Muscle layer of duodenum (tissue), 2 donors: ENCODE data around the gene TSPAN14.
"Not testable (repeated sequence)": the region's sequence is repeated elsewhere in the genome, so short reads cannot be mapped to it uniquely, and the experiment has no call there.

Source experiments
- H3K27ac ChIP-seq: one replicate; pipeline ENCODE4 v1.7.0; 2013; ENCODE audit warnings: mild to moderate bottlenecking, low read length
- H3K27me3 ChIP-seq: one replicate; pipeline ENCODE4 v1.7.0; 2013; ENCODE audit warnings: low read depth, mild to moderate bottlenecking, control low read depth, low read length
- H3K36me3 ChIP-seq, 2 donors: one replicate each; pipeline ENCODE4 v1.7.0; 2013; ENCODE audit warnings: low read length in 2 of 2, control low read depth in 1 of 2, mild to moderate bottlenecking in 1 of 2; ENCODE audit not compliant: insufficient read depth in 2 of 2, control insufficient read depth in 1 of 2
- H3K4me1 ChIP-seq, 2 donors: one replicate each; pipeline ENCODE4 v1.7.0; 2013; ENCODE audit warnings: low read length in 2 of 2, mild to moderate bottlenecking in 2 of 2, control low read depth in 1 of 2, moderate library complexity in 1 of 2; ENCODE audit not compliant: insufficient read depth in 2 of 2, control insufficient read depth in 1 of 2
- H3K4me3 ChIP-seq, 2 donors: one replicate each; pipeline ENCODE4 v1.7.0; 2013; ENCODE audit warnings: low read length in 2 of 2, low read depth in 1 of 2, mild to moderate bottlenecking in 1 of 2
- H3K9me3 ChIP-seq, 2 donors: one replicate each; pipeline ENCODE4 v1.7.0; 2013; ENCODE audit warnings: low read length in 2 of 2, control low read depth in 1 of 2, mild to moderate bottlenecking in 1 of 2; ENCODE audit not compliant: control insufficient read depth in 1 of 2
- donor health status: healthy.

The TSPAN14 gene

DNA sequence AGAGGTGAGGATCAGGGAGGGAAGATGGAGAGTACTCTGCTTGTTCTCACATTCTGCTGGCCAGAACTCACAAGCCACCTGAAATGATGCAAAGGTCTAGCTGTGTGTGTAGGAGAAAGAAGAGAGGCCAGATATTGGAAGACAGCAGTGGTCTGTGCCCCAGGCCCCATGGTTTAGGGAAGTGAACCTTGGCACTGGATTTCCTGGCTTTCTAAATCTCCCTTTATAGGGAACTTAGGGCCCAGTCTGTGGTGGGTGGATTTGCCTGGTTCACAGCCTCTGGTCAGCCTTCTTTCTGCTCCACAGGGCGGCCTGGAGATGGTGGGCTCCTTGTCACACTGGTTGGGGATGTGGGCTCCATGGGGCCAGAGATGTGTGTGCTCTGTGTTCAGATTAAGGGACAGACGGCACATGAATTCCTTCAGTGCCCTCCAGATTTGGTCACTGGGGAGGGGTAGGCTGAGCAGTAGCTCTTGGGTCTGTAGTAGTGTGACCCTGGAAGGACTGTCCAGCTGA is 74.1 kb downstream of the TSPAN14 start:
- Histone ChIP-seq H3K36me3 (no peaks in the 10 kb centered on the region), H3K27ac (no peak overlapping the region), H3K9me3 (no peaks in the 10 kb centered on the region), H3K4me3 (no peak overlapping the region), H3K27me3 (no peaks in the 10 kb centered on the region), H3K4me1 (peaks cover 4 to 11% of the 10 kb centered on the region in 2 donors)

DNA sequence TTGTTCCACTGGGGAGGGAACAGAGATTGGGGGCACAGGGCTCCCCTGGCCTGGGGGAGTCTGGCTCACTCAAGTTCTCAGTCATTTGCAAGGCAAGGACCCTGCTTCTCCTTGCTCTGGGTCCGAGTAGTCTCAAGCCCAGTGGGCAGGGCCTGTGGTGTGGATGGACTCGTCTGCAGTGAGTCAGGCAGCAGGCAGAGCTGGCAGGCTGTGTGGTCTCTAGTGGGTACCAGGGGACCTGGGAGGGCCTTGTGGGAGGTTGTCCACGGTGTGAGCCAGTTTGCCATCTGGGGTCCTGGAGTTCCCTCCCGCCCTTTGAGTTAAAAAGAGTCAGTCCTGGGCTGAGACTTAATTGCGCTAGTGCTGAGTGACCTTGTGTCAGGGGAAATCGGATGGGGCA is 74.8 kb downstream of the TSPAN14 start:
- H3K4me1 ChIP-seq: peaks cover 4 to 11% of the 10 kb centered on the region in 2 donors
- H3K9me3 ChIP-seq: no peaks in the 10 kb centered on the region
- no peaks in the 10 kb centered on the region for H3K36me3 ChIP-seq
- H3K27ac ChIP-seq: no peak overlapping the region
- no peak overlapping the region for H3K4me3 ChIP-seq
- no peaks in the 10 kb centered on the region for H3K27me3 ChIP-seq

DNA sequence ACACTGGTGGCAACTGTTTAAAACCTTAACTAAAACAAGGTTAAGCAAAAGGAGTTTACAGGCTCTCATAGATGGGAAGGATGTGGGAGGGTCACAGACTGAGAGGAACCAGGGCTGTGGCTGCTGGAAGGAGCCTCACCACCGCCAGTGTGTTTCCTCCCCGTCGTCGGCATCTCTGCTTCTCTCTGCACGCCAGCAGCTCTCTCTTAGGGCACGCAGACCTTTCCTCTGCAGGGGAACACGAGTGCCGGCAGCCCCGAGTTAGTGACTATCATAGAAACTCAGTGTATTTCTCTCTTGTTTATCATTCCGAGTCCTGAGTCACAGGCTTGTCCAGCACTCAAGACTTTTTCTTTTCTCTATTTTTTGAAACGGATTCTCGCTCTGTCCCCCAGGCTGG is 75.5 kb downstream of the TSPAN14 start:
- Histone ChIP-seq H3K27me3 (no peaks in the 10 kb centered on the region), H3K4me1 (peaks cover 4 to 11% of the 10 kb centered on the region in 2 donors), H3K9me3 (no peaks in the 10 kb centered on the region), H3K36me3 (no peaks in the 10 kb centered on the region), H3K27ac (no peak overlapping the region), H3K4me3 (no peak overlapping the region)

DNA sequence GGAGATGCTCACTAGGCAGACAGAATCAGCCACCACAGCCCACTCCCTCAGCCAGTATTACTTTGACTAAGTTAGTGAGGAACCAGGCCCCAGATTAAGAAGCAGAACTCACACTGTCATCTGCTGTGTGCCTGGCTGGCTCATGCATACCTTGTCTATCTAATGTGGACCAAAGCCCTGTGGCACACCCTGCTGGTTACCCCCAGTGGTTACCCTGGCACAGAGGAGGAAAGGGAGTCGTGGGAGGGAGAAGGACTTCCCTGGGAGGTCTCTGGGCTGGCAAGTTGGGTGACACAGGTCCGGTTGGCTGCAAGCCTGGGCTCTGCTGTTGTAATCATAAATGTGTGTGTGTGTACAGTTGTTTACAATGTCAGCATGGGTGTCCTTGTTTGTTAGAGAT is 76.1 kb downstream of the TSPAN14 start:
- no peak overlapping the region for H3K4me3 ChIP-seq
- no peaks in the 10 kb centered on the region for H3K36me3 ChIP-seq
- no peaks in the 10 kb centered on the region for H3K9me3 ChIP-seq
- no peak overlapping the region for H3K27ac ChIP-seq
- H3K4me1 ChIP-seq: peaks cover 4 to 11% of the 10 kb centered on the region in 2 donors
- no peaks in the 10 kb centered on the region for H3K27me3 ChIP-seq

DNA sequence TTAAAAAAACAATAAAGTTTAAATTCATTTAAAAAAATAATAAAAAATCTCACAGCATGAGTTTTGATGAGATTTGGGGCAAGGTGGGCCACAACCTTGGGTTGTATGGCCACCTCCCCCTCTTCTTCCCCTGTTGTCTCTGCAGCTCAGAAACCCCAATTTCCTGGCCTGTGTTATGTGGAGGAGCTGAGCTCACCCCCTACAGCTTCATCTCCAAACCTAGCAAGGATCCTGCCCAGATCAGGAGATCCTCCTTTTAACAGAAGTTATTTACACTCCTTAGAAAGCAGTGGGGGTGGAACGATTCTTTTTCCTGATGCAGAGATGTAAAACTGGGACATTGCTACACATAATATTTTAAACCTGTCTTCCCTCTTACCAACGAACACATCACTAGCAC is 76.7 kb downstream of the TSPAN14 start:
- H3K36me3 ChIP-seq: no peaks in the 10 kb centered on the region
- no peaks in the 10 kb centered on the region for H3K27me3 ChIP-seq
- peaks cover 4 to 11% of the 10 kb centered on the region in 2 donors for H3K4me1 ChIP-seq

DNA sequence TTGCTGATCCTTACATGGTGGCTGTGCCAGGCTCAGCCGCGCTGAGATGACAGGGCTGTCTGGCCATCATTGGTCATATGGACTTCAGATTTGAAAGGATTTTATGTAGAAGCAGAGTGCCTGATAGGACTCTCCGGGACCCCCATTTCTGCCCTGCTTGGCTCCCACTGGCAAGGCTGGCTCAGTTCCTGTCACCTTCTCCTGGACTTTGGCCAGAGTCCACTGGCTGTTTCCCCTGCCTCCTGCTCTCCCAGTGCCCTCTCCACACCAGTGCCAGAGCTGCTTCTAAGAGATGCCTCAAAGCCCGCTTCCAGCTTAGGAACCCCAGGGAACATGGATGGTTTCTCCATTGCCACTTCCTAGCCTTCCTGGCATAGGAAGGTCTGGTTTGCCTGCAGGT is 78.5 kb downstream of the TSPAN14 start:
- H3K4me1 ChIP-seq: peaks cover 4 to 15% of the 10 kb centered on the region in 2 donors
- H3K36me3 ChIP-seq: no peaks in the 10 kb centered on the region
- no peak overlapping the region for H3K27ac ChIP-seq
- no peak overlapping the region for H3K4me3 ChIP-seq
- H3K27me3 ChIP-seq: no peaks in the 10 kb centered on the region
- H3K9me3 ChIP-seq: no peaks in the 10 kb centered on the region

More for the DNA sequence above, 76.7 kb downstream of the TSPAN14 start:
- Histone ChIP-seq H3K27ac (no peak overlapping the region), H3K4me3 (no peak overlapping the region), H3K9me3 (no peaks in the 10 kb centered on the region)

DNA sequence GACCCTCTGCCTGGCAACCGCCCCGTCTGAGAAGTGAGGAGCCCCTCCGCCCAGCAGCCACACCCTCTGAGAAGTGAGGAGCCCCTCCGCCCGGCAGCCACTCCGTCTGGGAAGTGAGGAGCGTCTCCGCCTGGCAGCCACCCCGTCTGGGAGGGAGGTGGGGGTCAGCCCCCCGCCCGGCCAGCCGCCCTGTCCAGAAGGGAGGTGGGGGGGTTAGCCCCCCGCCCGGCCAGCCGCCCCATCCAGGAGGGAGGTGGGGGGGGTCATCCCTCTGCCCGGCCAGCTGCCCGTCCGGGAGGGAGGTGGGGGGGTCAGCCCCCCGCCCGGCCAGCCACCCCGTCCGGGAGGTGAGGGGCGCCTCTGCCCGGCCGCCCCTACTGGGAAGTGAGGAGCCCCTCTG is 79.9 kb downstream of the TSPAN14 start:
- H3K4me1 ChIP-seq, H3K9me3 ChIP-seq, H3K4me3 ChIP-seq, H3K36me3 ChIP-seq, H3K27me3 ChIP-seq, H3K27ac ChIP-seq: not testable (repeated sequence)

DNA sequence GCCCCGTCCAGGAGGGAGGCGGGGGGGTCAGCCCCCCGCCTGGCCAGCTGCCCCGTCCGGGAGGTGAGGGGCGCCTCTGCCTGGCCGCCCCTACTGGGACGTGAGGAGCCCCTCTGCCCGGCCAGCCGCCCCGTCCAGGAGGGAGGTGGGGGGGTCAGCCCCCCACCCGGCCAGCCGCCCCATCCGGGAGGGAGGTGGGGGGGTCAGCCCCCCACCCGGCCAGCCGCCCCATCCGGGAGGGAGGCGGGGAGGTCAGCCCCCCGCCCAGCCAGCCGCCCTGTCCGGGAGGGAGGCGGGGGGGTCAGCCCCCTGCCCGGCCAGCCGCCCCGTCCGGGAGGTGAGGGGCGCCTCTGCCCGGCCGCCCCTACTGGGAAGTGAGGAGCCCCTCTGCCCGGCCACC is 80.5 kb downstream of the TSPAN14 start:
- H3K27me3 ChIP-seq, H3K27ac ChIP-seq, H3K4me3 ChIP-seq, H3K9me3 ChIP-seq, H3K36me3 ChIP-seq, H3K4me1 ChIP-seq: not testable (repeated sequence)

DNA sequence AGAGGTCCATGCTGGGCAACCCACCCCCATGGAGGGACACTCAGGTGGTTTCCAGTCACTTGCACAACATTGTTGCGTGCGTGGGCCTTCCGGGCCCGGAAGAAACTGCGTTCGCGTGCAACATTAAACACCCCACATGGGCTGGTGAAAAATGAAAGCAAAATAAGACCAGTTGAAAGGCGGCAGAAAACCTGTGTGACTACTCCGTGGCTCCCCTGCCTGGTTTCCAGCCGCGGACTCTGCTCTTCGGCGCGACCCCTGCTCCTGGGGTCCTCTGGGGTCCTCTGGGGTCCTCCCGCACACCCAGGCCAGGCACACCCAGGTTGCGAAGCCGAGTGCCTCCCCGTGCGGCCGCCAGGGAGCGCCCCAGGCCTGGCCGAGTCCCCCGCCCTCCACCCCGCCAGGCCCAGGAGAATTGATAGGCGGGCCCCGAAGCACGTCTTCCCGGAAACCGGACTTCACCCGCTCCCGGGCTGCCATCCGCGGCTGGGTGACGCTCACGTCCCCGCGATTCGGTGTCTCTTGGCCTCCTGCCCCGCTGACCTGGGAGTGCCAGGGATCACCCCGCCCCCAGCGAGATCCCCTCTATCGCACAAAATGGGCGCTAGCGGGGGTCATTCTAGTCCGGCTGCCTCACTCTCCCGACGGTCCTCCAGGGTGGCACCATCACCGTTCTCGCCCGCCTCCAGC is 81.7 kb downstream of the TSPAN14 start:
- Histone ChIP-seq H3K4me3 (peak overlapping the region; percentile 66 to 67), H3K27ac (peak overlapping the region; percentile 36), H3K4me1 (peaks cover 0 to 4% of the 10 kb centered on the region in 2 donors), H3K27me3 (no peaks in the 10 kb centered on the region), H3K36me3 (no peaks in the 10 kb centered on the region), H3K9me3 (no peaks in the 10 kb centered on the region)

DNA sequence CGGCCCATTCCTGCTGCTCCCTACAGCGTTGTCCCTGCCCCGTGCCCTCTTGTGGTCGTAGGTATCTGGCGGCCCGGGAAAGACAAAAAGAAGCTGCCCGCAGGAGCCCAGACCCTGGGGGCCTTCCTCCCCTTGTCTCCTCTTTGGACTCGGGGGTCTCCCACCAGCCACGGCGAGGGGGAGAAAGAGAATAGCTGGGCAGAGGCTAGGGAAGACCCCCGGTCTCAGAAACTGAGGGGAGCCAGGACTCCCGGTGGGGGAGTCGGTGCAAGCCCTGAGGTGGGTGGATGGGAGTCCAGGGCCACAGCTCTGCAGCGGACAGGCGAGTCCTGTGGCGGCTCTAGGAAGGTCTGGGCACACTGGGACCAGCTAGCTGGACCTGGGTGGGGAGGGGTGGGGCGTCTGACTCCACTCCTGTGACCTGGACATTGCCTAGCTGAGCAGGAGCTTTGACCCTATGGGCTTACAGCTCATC is 82.3 kb downstream of the TSPAN14 start:
- Histone ChIP-seq H3K27me3 (no peaks in the 10 kb centered on the region), H3K27ac (no peak overlapping the region), H3K4me3 (peak overlapping the region; percentile 66 to 67), H3K4me1 (peaks cover 0 to 4% of the 10 kb centered on the region in 2 donors), H3K36me3 (no peaks in the 10 kb centered on the region), H3K9me3 (no peaks in the 10 kb centered on the region)

DNA sequence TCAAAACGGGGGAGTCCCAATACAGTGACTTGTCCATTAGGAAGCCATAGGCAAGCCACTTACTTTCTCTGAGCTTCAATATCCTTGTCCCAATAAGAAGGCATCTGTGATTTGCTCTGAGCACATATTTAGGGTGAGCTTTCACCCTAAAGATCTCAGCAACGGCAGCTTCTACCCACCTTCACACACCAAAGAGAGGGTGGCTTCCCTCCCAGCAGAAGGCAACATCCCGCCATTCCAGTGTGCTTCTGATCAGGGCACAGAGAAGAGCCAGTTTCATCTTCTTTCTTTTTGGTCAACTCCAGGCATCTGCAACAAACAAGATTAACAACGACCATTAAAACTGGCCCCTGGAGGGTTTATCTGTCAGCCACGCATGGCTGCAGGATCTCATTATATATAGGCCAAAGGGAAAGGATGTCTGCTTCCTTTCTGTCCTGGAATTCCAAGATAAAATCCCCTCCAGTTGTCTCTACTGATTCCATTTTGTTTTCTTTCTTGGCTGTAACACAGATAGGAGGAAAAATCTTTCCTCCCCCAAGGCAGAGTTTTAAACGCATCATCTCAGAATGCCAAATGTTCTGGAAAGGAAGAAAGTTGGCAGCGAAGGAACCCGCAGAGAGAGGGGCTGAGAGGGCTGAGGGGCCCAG is 83.1 kb downstream of the TSPAN14 start:
- H3K27ac ChIP-seq: no peak overlapping the region
- H3K36me3 ChIP-seq: no peaks in the 10 kb centered on the region
- H3K4me3 ChIP-seq: no peak overlapping the region
- H3K27me3 ChIP-seq: no peaks in the 10 kb centered on the region
- H3K4me1 ChIP-seq: peaks cover 0 to 4% of the 10 kb centered on the region in 2 donors
- no peaks in the 10 kb centered on the region for H3K9me3 ChIP-seq
